Liver (tissue), 9 donors: Measurements from ENCODE around the gene ADRA2C. TPM values are rescaled to one million over a fixed set of nuclear protein-coding genes. Genes with fewer than 3 reads are reported as not detected.

Experiments used
- DNase-seq: peaks from one replicate; pipeline ENCODE4 v3.0.0-alpha.2; 2017; ENCODE audit warnings: low spot score
- H3K27ac ChIP-seq, 2 donors: one replicate each; pipeline ENCODE4 v1.7.0; 2013; ENCODE audit warnings: inconsistent platforms in 2 of 2, low read length in 2 of 2, control low read depth in 1 of 2, low read depth in 1 of 2, mild to moderate bottlenecking in 1 of 2
- H3K27me3 ChIP-seq, 4 donors: one replicate each; pipeline versions ENCODE4 v1.6.1 to v1.7.0; 2013; ENCODE audit warnings: low read length in 3 of 4, inconsistent platforms in 1 of 4, mild to moderate bottlenecking in 1 of 4, moderate library complexity in 1 of 4; ENCODE audit not compliant: control insufficient read depth in 4 of 4, insufficient read depth in 4 of 4
- H3K36me3 ChIP-seq, 4 donors: one replicate each; pipeline versions ENCODE4 v1.6.1 to v1.7.0; 2013; ENCODE audit warnings: low read length in 3 of 4, mild to moderate bottlenecking in 3 of 4, low read depth in 1 of 4, moderate library complexity in 1 of 4; ENCODE audit not compliant: control insufficient read depth in 4 of 4, insufficient read depth in 3 of 4
- H3K4me1 ChIP-seq, 4 donors: one replicate each; pipeline versions ENCODE4 v1.6.1 to v1.7.0; 2013; ENCODE audit warnings: low read length in 3 of 4, mild to moderate bottlenecking in 3 of 4, moderate library complexity in 1 of 4; ENCODE audit not compliant: control insufficient read depth in 4 of 4, insufficient read depth in 4 of 4
- H3K4me3 ChIP-seq, 3 donors: one replicate each; pipeline versions ENCODE4 v1.6.1 to v1.7.0; 2013; ENCODE audit warnings: low read length in 3 of 3, control low read depth in 1 of 3, low read depth in 1 of 3, mild to moderate bottlenecking in 1 of 3
- H3K9ac ChIP-seq, 2 donors: one replicate each; pipeline ENCODE4 v1.7.0; 2013; ENCODE audit warnings: low read length in 2 of 2, mild to moderate bottlenecking in 2 of 2, moderate library complexity in 2 of 2, control low read depth in 1 of 2, low read depth in 1 of 2
- H3K9me3 ChIP-seq, 4 donors: one replicate each; pipeline versions ENCODE4 v1.6.1 to v1.7.0; 2013; ENCODE audit warnings: low read length in 3 of 4; ENCODE audit not compliant: control insufficient read depth in 4 of 4
- ATF3 ChIP-seq: IDR thresholded peaks from 2 replicates; pipeline ENCODE4 v1.6.1; 2016; ENCODE audit warnings: antibody characterized with exemption
- CTCF ChIP-seq: fragments of 150-350 bp; IDR thresholded peaks from 2 replicates; pipeline ENCODE4 v1.5.1; 2017; ENCODE audit warnings: improper control_type of control experiment, low read depth, low read length; ENCODE audit not compliant: missing input control
- EGR1 ChIP-seq, 2 donors: IDR thresholded peaks; 2 replicates each; pipeline ENCODE4 v1.6.1; 2016 to 2018; ENCODE audit warnings: antibody characterized with exemption in 2 of 2, low read depth in 2 of 2
- FOXA1 ChIP-seq: IDR thresholded peaks from 2 replicates; pipeline ENCODE4 v1.6.1; 2016; ENCODE audit warnings: antibody characterized with exemption
- FOXA2 ChIP-seq: IDR thresholded peaks from 2 replicates; pipeline ENCODE4 v1.6.1; 2016; ENCODE audit warnings: antibody characterized with exemption
- GABPA ChIP-seq, 2 donors: IDR thresholded peaks in 1 of 2; conservative IDR thresholded peaks in 1 of 2; 2 replicates each; pipeline ENCODE4 v1.6.1; 2016; ENCODE audit warnings: antibody characterized with exemption in 2 of 2, mild to moderate bottlenecking in 1 of 2, moderate library complexity in 1 of 2
- HNF4A ChIP-seq, 2 donors: conservative IDR thresholded peaks; 2 replicates each; pipeline ENCODE4 v1.6.1; 2016; ENCODE audit warnings: antibody characterized with exemption in 2 of 2, mild to moderate bottlenecking in 2 of 2
- HNF4G ChIP-seq: IDR thresholded peaks from 2 replicates; pipeline ENCODE4 v1.6.1; 2016; ENCODE audit warnings: antibody characterized with exemption
- JUND ChIP-seq, 2 donors: IDR thresholded peaks; 2 replicates each; pipeline ENCODE4 v1.6.1; 2016; ENCODE audit warnings: antibody characterized with exemption in 2 of 2
- MAX ChIP-seq: IDR thresholded peaks from 2 replicates; pipeline ENCODE4 v1.6.1; 2016; ENCODE audit warnings: antibody characterized with exemption
- NR2F2 ChIP-seq: IDR thresholded peaks from 2 replicates; pipeline ENCODE4 v1.6.1; 2016; ENCODE audit warnings: antibody characterized with exemption
- RAD21 ChIP-seq, 2 donors: IDR thresholded peaks; 2 replicates each; pipeline ENCODE4 v1.6.1; 2016; ENCODE audit warnings: antibody characterized with exemption in 2 of 2, mild to moderate bottlenecking in 2 of 2
- REST ChIP-seq: IDR thresholded peaks from 2 replicates; pipeline ENCODE4 v1.6.1; 2016; ENCODE audit warnings: antibody characterized with exemption, mild to moderate bottlenecking
- RXRA ChIP-seq, 2 donors: IDR thresholded peaks; 2 replicates each; pipeline ENCODE4 v1.6.1; 2017 to 2018; ENCODE audit warnings: antibody characterized with exemption in 2 of 2, mild to moderate bottlenecking in 1 of 2
- SP1 ChIP-seq: IDR thresholded peaks from 2 replicates; pipeline ENCODE4 v1.6.1; 2018; ENCODE audit warnings: antibody characterized with exemption, mild to moderate bottlenecking
- TAF1 ChIP-seq: conservative IDR thresholded peaks from 2 replicates; pipeline ENCODE4 v1.6.1; 2016; ENCODE audit warnings: antibody characterized with exemption, mild to moderate bottlenecking
- YY1 ChIP-seq: IDR thresholded peaks from 2 replicates; pipeline ENCODE4 v1.6.1; 2016; ENCODE audit warnings: antibody characterized with exemption, mild to moderate bottlenecking
- ZBTB33 ChIP-seq: IDR thresholded peaks from 2 replicates; pipeline ENCODE4 v1.6.1; 2016; ENCODE audit warnings: antibody characterized with exemption
- WGBS: extraction: QIAGEN DNeasy Blood & Tissue Kit; methylation state at CpG from one replicate; pipeline ENCODE4 v1.1.7; 2013; 5-methylcytosine and 5-hydroxymethylcytosine counted together
- polyA plus RNA-seq, 2 donors: library from polyadenylated mRNA; stranded (reverse) in 1 of 2; unstranded in 1 of 2; fragments of 200-250 nt in 1 of 2; fragments of >200 nt in 1 of 2; fragmentation: Nextera tagmentation in 1 of 2; extraction: Ambion mirVana in 1 of 2; gene quantifications; one replicate each; pipeline versions ENCODE4 v1.2.1 to v1.2.3, GENCODE V29; 2013 to 2015
- total RNA-seq, 2 donors: library from RNA; depleted of rRNA; stranded (reverse); fragments of >200 nt; gene quantifications; one replicate each; pipeline ENCODE4 v1.2.3, GENCODE V29; 2014
- donor health status: healthy.
- donor health status: healthy.
- donor health status: healthy.
- donor health status: healthy.
- donor health status: healthy.

Gene ADRA2C
- total and polyA plus RNA-seq, 4 donors, result 0.19 to 1.1 (median 0.28) TPM; not detected in 1

GRCh38 chr4:3786196-3786869, 20.1 kb downstream of the ADRA2C start:
- WGBS, result 52% methylated on average over 13 of the region's 13 CpGs
- H3K9ac ChIP-seq, result no peak overlapping the region
- TF ChIP-seq CTCF (peak; percentile 80), SP1 (peak; percentile 78), FOXA2 (no peak), ATF3 (no peak), GABPA (IDR thresholded peaks at IDR 0.05 in 1 of 2, conservative IDR thresholded peaks at IDR 0.05 in 1 of 2) (no peak), EGR1 (IDR thresholded peaks at IDR 0.05; ENCODE audit: low read depth in 2 of 2) (no peak), YY1 (no peak), FOXA1 (no peak), NR2F2 (no peak), HNF4A (conservative IDR thresholded peaks at IDR 0.05) (peak; percentile 87 to 88), REST (peak; percentile 94), JUND (IDR thresholded peaks at IDR 0.05) (no peak), RXRA (IDR thresholded peaks at IDR 0.05) (peak; percentile 68 to 79), TAF1 (no peak), HNF4G (peak; percentile 87), RAD21 (IDR thresholded peaks at IDR 0.05) (peak; percentile 79 to 88), ZBTB33 (no peak), MAX (no peak)
- H3K4me3 ChIP-seq, result no peak overlapping the region
- H3K4me1 ChIP-seq, result peaks cover 12 to 34% (median 31%) of the 10 kb centered on the region in 4 donors
- no peak for DNase-seq
- no peaks in the 10 kb centered on the region for H3K36me3 ChIP-seq
- H3K9me3 ChIP-seq, result no peaks in the 10 kb centered on the region
- H3K27ac ChIP-seq, result no peak overlapping the region
- no peaks in the 10 kb centered on the region for H3K27me3 ChIP-seq
